Measurements from ENCODE around the gene RBKS.

GRCh38 chr2:27869763-27870162, 20.4 kb downstream of the RBKS start:
- TF ChIP-seq CTCF (IDR thresholded peaks at IDR 0.05; ENCODE audit: insufficient read depth, low read length) (no peak), POLR2AphosphoS5 (IDR thresholded peaks at IDR 0.05; ENCODE audit: low read depth) (no peak)

All from HL-60 (cell line).